A172 (cell line): ENCODE results near the gene AGFG1. TPM values are rescaled to one million over a fixed set of nuclear protein-coding genes. Genes with fewer than 3 reads are reported as not detected.
"Not testable (repeated sequence)": the region's sequence is repeated elsewhere in the genome, so short reads cannot be mapped to it uniquely, and the experiment has no call there.

ENCODE experiments used
- DNase-seq: peaks from one replicate; pipeline ENCODE4 v3.0.0-alpha.2; 2015; ENCODE audit warnings: low spot score
- total RNA-seq: library from RNA; depleted of rRNA; stranded (reverse); fragments of >200 nt; shearing (Covaris generic); gene quantifications from 2 replicates; pipeline ENCODE4 v1.2.3, GENCODE V29; 2014

Gene AGFG1
- total RNA-seq, 1 experiment from 2014 or later: 47.0 TPM

DNA sequence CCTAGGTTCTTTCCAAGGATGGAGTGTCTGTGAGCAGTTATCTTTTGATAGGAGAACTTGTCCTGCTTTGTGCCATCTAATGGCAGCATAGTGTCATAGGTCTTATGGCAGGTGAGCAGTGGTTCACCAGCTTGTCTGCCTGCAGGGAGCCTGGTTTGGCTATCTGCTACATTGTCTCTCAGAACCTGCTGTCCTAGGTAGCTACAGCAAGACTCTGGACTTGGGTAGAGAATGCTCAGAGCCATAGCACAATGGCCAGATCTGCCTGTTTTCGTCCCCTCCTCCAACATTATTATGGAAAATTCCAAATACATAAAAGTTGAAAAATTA is 28.3 kb downstream of the AGFG1 start:
- DNase-seq: no peak

DNA sequence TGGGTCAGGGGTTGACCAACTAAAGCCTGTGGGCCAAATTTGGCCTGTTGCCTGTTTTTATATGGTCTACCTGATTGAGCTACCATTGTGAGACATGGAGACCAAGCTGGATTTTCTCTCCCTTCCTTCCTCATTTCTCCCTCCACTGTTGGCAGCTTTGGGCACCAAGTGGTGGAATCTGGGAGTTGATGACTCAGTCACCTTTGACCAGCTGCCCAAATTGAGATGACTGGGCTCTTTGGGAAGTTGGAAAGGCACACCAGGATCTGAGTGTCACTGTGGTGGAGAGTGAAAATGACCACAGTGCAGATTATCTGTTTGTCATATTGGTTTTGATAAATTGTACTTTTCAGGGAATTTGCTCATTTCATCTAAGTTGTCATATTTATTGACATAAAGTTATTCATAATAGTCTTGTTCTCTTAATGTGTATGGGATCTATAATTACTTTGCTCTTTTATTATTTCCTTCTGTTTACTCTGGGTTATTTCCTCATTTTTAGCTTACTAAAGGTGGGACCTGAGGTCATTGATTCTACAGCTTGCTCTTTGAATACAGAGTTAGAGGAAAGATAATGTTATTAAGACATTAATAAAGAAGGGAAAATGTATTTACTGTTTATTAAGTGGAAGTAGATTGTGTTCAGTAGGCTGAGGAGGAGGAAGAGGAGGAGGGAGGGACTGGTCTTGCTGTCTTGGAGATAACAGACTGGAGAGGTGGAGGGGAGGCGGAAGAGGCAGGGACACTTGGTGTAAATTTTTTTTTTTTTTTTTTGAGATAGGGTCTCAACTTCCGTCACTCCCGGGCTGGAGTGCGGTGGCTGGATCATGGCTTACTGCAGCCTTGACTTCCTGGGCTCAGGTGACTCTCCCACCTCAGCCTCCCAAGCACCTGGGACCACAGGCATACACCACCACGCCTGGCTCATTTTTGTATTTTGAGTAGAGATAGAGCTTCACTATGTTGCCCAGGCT is 31.8 kb downstream of the AGFG1 start:
- peak; percentile 90 for DNase-seq

DNA sequence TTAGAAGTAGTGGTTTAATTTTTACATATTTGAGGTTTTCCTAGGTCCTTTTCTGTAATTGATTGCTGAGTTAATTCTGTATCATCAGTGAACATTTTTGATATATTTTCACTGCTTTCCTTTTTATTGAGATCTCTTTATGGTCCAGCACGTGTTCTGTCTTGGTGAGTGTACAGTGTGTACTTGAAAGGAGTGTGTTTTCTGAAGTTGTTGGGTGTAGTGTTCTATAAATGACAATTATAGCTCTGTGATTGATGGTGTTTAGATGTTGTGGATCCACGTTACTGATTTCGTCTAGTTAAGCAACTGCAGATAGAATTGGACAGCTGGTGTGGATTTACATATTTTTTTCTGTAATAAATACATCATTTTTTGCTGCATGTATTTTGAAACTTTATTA is 32.7 kb downstream of the AGFG1 start:
- DNase-seq: no peak

DNA sequence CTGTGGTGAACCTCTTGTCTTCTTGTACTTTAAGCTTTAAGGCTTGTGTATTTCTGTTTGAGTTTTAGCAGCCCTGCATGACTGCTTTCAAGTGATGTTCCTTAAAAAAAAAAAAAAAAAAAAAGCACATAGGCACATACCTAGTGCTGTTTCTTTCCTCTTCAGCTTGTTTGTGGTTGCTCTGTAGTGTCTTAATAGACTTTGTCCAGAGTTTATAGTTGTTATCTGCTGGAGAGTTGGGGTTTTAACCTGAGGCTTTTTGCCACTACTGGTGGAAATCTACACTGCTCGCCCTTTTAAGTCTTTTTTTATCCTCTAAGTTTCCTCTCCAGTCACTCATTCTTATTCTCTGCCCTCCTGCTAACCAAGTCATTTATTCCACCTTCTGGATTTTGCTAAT is 34.5 kb downstream of the AGFG1 start:
- DNase-seq: no peak

DNA sequence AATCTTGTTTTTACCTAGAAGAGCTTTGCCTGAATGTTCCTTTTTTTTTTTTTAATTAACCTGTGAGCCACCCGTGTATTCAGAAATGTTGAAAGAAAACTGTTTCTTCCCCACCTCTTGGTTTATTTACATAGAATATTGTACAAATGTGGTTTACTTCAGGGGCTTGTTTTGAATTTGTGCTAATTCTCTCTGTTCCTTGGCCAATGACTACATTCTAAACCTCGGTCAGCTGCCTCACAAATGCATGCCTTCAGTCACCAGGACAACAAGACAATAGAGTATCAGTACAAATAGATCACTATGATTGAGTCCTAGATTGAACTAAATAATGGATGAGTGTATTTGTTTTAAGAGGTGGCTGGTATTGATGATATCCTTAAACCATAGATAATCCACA is 36.0 kb downstream of the AGFG1 start:
- DNase-seq: no peak

DNA sequence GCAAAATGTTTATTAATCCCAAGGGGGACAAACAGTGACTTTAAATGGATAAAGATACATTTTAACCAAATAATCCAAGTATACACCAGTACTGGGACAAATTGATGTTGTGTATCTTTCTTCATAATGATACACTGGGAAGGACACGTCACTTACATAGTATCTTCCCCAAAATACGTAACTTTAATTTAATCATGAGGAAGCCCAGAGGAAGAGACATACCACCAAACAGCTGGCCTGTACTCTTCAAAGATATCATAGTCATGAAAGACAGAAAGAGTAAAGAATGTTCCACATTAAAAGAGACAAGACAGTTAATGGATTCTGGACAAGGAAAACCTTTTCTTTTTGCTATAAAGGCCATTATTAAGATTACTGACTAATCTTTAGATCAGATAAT is 37.1 kb downstream of the AGFG1 start:
- no peak for DNase-seq

DNA sequence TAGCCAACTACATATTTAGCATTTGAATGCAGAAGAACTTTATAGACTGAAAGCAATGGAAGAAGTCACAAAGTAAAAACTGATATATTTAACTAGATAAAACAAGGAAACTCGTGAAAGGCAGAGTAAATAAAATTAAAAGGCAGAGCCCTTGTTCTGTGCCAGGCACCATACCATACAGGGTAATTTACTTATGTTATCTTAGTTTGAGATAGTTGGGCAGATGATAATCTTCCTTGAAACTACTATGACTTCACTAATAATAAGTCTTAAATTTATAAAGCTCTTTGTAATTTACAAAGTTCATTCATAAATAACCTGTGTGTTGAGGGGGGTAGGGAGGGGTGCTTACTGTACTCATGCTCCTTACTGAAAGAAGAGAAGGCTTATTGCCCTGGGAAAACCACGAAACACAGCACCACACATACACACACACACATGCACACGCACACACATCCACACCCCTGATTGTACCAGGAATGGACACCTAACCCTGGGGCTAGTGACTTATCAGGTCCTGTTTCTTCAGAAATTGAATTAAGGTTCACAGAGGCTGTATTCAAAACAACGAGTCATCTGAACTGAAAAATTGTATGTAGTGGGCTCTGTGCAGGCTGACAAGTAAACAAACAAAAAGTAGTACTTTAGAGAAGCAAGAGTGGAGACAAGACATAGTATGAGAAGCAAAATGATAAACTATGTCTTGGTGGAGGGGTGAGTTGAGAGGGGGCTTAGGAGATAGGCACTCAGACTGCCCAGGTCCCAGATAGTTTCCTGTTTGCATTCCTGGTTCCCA is 38.1 kb downstream of the AGFG1 start:
- no peak for DNase-seq

DNA sequence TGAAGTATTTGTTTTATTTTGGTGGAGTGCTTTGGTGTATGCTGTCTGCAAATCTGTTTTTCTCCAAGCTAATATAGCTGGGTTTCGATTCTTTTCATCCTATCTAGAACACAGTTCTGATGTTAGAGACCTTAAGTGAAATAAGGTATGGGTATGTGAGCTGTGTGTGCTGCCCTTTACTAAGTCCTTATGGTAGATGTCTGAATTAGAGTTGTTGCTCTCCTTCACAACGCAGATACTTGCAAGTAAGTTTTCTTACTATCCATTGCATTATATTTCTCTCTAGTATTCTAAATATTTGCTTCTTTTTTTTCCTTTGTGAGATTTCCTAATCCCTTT is 38.6 kb downstream of the AGFG1 start:
- no peak for DNase-seq

DNA sequence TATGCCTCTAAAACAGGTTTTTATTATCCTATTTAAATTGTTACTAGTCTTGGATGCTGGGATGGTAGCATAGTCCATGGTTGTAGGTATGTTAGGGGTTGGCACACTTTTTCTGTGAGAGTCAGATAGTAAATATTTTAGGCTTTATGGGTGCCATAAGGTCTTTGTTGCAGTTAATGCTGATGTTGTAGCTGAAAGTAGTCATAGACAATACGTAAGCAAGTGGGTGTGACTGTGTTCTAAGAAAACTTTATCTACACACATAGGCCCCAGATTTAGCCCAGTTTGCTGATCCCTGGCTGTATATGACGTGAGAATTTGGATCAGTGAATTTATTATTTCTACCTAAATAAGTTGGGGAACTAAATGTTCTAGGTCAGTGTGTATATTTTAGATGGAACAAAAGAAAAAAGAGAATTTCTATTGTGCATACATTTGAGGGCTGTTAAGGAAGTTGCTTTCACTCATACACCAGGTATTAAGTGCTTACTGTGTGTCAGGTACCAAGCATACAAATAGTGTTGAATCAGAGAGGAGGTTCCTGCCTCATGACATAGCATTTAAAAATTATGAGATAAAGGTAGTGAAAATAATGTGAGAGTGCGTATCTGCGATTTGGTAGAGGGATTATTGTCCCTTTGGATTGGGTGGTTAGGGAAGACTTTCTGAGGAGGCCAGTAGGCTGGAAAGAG is 39.4 kb downstream of the AGFG1 start:
- no peak for DNase-seq

DNA sequence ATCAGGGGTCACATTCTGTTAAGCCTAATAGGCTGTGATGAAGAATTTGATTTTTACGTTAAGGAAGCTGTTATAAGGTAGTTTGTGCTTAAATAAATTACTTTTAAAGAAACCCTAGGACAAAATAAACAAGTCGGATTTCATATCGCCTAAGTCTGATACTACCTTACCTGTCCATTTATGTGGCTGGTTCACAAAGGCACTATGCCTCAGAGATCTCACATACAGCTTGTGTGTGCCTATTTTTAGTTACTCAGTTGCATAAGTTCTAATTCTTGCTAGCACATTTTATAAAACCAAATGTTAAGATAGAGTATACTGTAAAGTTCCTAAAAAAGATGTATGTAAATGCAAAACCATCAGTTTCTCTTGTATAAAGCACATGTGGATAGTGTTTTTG is 40.0 kb downstream of the AGFG1 start:
- DNase-seq: no peak

DNA sequence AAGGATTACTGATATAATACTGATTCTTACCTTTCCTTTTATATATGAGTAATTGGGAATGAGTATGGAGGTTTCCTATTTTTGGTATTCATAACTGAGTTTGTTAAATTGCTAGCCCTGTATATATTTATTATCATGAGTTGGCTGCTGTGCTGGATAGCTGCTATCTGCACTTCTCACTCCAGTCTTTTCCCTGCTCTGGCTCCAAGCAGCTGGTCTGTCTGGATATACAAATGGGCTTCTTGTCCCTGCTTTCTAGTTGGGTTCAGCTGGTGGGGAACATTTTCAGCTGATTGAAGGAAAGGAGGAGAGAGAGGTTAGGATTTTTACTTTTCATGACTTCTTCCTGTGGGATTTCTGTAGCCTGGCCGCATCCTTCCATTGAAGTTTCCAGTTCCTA is 41.2 kb downstream of the AGFG1 start:
- no peak for DNase-seq

DNA sequence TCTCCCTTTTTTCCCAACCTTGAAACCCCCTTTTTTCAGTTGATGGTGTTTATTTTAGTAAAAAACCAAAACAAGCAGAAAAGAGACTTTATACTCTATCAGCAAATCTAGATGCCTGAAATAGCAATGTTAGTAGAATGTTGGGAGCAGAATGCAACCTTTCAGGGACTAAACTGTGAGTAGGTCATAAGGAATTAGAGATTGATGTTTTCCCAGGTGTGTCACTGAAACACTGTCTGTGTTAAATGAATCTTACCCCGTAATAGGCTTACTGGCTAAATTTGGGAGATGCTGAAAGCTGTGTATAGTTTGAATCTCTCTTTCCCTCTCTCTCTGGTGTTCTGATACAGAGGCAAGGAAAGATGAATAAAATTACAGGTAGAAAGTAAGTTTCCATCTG is 43.8 kb downstream of the AGFG1 start:
- no peak for DNase-seq

DNA sequence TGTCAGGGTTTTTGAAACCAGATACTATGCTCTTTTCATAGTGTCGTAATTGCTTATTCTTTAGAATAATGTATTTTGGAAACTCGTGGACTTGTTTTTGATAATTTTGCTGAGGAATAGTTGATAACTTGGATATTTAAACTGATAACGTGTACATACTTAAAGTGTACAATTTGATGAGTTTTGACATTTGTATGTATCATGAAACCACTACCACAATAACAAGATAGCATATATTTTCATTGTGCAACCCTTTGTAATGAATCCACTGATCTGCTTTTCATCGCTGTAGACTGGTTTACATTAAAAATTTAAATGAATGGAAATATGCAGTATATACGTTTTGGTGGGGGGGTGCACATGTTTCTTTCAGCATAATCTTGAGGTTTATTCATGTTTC is 45.8 kb downstream of the AGFG1 start:
- no peak for DNase-seq

DNA sequence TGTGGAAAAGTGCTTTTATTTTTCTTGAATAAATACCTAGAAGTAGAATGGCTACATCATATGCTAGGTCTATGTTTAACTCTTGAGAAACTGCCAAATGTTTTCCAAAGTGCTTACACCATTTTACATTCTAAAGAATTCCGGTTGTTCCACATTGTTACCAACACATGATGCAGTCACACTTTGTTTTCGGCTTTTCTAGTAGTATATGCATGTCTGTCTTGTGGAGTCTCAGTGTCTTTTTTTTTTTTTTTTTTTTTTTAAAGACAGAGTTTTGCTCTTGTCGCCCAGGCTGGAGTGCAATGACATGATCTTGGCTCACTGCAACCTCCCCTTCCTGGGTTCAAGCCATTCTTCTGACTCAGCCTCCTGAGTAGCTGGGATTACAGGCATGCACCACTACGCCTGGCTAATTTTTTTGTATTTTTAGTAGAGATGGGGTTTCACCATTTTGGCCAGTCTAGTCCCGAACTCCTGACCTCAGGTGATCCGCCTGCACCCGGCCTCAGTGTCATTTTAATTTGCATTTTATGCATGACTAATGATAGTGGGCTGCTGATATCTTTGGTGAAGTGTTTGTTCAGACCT is 46.4 kb downstream of the AGFG1 start:
- peak; percentile 2 for DNase-seq

DNA sequence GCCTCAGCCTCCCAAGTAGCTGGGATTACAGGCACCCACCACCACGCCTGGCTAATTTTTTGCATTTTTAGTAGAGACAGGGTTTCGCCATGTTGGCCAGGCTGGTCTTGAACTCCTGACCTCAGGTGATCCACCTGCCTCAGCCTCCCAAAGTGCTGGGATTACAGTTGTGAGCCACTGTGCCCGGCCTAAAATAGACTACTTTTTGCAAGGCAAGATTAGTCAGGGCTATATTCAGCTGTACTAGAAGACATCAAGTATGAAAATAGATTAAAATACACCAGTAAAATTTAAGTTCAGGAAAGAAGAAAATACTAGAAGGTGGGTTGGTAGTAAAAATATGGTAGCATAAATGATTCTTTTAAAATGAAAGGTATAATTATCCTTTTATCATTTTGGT is 49.2 kb downstream of the AGFG1 start:
- not testable (repeated sequence) for DNase-seq

DNA sequence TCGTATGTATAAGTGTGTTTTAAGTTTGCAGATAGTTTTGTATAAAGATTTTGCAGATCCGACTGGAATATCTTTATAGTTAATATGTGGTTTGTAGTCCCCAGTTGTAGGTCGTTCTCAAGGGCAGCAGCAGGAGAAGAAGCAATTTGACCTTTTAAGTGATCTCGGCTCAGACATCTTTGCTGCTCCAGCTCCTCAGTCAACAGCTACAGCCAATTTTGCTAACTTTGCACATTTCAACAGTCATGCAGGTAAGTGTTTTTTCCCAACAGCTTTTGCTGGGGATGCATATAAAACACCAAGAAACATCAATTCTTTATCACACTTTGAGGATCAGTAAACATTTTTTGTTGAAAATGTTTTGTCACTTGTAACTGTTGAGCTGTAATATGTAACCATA is 52.7 kb downstream of the AGFG1 start:
- DNase-seq: no peak

DNA sequence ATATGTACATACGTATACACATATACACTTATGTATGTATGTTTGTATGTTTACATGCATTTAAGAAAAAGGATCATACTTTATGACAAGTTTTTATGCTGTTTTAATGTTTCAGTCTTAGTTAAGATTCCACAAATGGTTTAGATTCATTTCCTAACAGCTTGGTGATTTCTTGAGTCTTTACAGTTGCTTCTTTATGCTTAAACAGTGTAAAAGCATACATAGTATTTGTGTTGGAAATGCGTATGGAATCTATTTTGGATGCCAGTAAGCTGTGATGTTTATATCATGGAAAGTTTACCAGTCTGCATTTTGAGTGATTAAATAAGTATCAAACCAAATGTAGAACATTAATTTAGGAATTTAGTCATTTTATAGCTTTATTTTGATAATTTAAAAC is 55.4 kb downstream of the AGFG1 start:
- DNase-seq: no peak

DNA sequence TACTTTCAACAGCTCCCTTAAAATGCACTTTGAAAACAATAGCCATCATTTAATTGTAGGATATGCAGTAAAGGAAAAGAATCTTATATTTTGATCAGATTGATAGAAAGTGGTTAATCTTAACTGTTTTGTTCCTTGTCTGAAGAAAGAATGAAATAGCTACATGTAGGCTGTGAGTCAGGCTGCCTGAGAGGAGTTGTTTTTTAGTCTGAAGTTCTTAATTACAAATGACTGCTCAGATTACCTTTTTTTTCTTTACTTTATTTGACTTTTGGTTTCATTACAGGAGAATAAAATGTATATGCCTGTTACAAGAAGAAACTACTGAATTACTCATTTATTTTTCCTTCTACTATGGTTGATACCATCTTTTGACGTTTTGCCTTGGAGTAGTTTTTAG is 56.8 kb downstream of the AGFG1 start:
- no peak for DNase-seq

DNA sequence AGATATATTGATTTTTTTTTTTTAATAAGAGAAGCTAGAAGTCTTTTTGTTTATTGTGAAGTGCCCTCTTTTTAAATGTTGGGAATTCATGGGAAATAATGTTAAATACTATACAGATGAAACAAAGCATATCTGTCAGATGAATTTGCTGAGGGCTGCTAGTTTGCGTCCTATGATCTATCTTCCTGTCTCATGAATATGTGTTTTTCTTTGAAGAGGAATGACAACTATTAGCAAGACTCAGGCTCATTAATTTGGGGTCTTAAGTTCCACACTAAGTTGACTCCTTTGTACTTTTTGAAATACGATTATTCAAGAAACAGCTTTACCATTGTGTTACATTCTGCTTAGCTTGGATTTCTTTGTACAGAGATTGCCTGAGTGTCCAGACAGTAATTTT is 57.9 kb downstream of the AGFG1 start:
- no peak for DNase-seq

DNA sequence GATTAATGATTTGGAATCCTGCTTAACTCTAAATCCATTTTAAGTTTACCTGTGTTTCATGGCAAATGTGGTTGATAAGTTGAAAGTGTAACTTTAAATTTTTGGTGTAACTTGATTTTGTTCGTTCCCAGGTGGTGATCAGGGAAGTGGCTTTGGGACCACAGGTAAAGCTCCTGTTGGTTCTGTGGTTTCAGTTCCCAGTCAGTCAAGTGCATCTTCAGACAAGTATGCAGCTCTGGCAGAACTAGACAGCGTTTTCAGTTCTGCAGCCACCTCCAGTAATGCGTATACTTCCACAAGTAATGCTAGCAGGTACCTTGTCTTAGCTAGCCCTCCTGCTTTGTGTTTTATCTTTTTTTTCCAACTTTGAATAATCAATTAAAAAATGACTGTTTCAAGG is 62.8 kb downstream of the AGFG1 start:
- no peak for DNase-seq

DNA sequence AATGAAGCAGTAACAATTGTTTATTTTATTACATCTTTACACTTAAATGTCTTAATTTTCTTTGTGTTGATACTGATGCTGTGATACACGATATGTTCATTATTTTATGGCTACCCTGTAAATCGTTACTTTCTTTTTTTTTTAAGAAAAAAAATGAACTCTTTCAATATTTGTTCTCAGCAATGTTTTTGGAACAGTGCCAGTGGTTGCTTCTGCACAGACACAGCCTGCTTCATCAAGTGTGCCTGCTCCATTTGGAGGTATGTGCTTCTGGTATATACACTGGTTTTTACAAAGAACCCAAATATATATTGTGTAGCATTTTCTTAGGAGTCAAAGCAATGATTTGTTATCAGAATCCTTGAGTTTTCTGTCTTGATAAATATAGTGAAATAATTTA is 64.5 kb downstream of the AGFG1 start:
- DNase-seq: no peak

DNA sequence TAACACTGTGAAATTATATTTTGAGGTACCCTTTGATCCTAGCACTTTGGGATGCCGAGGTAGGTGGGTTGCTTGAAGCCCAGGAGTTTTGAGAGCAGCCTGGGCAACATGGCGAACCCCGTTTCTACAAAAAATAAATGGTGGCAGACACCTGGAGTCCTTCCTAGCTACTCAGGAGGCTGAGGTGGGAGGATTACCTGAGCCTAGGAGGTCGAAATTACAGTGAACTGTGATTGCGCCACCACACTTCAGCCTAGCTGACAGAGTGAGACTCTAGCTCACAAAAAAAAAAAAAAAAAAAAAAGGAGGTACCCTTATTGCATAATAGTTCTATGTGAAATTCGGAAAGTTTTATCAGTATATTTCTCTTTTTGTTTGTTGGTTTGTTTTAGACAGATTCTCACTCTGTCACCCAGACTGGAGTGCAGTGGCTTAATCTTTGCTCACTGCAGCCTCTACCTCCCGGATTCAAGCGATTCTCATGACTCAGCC is 67.6 kb downstream of the AGFG1 start:
- no peak for DNase-seq
